GM18505 (cell line): ENCODE data around the gene TEKT3.

Source experiments
- ATAC-seq: cut with Tn5 transposase; IDR thresholded peaks from one replicate; pipeline ENCODE4 v1.9.1; 2021; ENCODE audit not compliant: unreplicated experiment
- POLR2A ChIP-seq: IDR thresholded peaks from 4 replicates; pipeline ENCODE4 v1.6.1; 2011; ENCODE audit warnings: borderline replicate concordance; ENCODE audit not compliant: insufficient read depth, insufficient read length; ENCODE audit errors: extremely low read depth

TEKT3 gene

DNA sequence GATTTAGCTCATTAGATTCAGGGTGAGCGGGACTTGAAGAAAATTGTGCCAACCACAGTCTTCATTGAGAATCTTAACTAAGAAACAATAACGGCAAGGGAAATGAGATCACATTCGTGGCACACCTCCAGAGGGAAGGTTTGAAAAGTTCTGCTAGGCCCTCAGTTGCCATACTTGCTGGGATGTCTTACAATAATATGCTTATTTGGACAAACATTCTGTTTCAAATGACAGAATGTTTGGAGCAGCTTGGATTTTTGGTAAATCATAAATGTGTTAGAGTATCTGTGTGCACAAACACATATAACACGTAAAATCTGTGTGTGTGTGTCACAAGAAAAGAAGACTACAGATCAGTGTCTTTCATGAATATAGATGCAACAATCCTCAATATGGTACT lies 24.6 kb upstream of the TEKT3 start:
- TF ChIP-seq POLR2A, result no peak
- no peak for ATAC-seq

DNA sequence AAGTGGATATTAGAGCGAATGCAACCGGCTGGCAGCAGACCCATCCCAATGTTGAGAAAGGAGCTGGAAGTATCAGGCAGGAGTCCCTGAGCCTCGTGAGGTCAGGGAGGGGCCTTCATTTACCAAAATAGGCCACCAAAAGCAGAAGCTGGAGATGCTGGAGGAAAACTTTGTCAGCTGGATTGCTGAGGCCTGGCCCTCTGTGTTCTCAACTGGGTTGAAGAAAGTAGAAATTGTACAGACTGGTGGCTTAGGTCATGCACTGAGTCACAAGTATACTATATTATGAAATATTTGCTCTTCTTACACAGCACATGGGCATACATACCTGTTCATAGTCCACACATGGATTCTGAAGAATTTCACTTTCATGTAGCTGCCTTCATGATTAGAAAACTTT lies 23.2 kb upstream of the TEKT3 start:
- TF ChIP-seq POLR2A, result no peak
- no peak for ATAC-seq

DNA sequence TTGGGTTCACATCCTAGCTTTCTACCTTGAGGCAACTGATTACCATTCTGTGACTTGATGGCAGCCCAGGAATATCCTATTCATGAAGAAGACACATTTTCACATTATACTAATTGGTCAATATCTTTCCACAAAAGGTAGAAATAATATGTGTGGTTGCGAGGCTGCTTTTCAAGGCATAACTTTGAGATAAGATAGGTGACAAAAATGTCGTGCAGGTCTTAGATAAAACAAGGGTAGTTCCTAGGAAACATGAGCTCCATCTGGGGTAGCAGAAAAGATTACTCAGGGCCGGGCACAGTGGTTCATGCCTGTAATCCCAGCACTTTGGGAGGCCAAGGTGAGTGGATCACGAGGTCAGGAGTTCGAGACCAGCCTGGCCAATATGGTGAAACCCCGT lies 22.3 kb upstream of the TEKT3 start:
- no peak for TF ChIP-seq POLR2A
- no peak for ATAC-seq

DNA sequence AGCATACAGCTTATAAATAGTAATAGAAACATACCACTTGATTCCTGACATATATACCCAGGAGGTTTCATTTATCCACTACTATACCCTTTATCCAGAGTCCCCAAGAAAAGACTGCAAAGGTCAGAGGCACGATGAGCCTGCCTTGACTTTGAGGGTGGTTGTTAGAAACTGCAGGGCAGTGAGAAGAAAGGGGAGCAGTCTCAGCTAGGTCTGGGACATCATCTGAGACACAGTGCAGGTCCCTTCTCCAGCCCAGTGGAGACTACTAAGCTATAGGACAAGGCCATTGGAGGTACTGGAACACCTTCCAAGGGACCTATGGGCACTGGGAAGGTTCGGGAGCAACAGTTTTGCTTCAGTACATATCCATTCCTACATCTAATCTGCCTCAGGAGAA lies 20.2 kb upstream of the TEKT3 start:
- no peak for ATAC-seq

DNA sequence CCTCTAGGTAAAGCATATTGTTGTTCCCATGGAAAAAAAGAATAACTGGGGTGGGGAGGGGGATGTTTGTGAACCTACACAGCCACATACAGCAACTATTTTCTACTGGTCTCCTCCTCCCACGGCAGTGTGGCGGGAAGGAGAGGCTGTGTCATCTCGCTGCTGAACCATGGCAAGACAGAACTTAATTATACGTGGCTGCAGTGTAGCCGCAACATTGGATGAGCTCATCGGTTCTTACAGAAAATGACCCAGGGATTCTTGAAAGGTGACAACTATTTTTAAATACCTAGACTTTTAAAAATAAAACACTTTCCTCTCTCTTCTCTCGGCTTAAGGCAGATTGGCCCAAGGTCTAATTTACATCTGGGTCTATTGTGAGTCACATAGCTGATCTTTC lies 19.8 kb upstream of the TEKT3 start:
- TF ChIP-seq POLR2A, result no peak
- no peak for ATAC-seq

More for the DNA sequence above, 20.2 kb upstream of the TEKT3 start:
- TF ChIP-seq POLR2A, result no peak

DNA sequence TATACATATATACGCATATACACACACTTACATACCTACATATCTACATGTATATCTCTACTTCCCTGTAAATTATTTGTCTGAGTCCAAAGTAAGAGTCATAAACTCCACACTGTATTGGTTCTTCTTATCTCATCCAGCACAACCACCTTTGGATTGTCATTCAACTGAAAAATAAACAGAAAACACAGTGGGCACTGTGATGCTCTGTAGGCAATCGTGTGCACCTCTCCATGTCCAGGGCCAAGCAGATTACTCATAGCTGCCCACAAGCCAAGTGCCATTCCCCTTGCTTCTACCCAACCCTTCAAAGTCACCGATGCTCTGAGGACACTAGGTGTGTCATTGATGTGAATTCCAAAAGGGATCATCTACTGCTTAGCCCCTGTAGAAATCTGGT lies 12.9 kb upstream of the TEKT3 start:
- ATAC-seq, result no peak

DNA sequence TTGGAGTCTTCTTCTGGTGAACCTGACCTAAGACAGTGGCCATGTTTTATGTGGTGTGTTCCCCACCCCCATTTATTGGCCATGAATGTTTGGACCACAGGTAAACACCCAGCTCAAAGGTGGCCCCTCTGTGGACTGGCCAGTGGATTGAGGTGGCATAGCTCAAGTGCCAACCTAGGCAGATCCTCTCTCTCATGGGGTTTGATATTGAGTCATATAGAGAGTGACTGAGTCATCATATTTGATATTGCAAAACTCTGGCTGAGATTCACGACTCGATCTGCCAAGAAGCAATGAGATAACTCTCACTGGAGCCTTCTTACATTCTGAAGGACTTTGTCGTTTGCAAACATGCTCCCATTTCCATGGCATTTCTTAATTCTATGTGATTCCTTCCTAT lies 10.5 kb upstream of the TEKT3 start:
- ATAC-seq, result no peak
- TF ChIP-seq POLR2A, result no peak

More for the DNA sequence above, 12.9 kb upstream of the TEKT3 start:
- TF ChIP-seq POLR2A, result no peak

DNA sequence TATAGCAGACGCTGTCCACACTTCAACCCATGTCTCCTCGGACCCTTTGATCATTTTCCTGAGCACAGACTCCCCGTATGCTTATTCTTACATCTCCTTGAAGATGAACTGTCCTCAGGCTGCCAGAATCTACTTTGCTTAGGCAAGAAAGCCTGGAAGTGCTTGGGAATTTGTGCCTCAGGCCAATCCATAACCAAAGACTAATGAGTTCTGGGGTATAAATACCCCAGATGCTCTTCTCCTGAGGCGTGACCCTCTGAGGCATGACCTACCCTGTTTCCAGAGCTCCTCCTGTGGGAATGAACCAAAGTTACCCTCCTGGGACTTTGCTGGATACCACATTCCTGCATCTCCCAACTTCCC lies 10.1 kb upstream of the TEKT3 start:
- no peak for TF ChIP-seq POLR2A
- no peak for ATAC-seq

DNA sequence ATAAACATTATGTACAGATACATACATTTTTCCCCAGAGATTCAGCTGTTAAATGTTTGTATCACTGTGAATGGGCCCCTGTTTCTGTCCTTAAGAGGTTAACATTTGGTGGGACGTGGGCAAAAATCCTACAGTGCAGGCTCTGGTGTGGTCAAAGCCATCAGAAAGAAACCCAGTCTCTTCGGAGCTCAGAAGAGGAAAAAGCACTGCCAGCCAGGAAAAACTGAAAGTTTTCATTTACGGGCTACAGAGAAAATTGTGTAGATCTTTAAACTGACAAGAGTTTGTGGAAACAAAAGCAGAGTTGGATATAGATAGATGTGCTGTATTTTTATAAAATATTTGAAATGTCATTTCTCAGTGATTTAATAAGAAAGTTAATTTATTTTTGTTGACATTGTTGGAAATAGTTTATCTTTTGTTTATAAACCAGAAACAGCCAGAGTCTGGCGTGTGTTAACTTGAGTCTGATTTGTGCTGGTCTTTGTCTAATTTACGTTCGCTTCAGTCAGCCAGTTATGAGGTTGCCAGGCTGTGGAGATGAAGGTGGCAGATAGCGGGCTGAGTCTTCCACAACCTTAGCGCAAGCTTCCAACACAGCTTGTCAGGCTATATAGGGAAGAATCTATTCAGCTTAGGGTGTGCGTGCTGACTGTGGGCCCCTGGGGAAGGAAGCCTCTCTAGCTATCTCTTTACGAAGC lies 9.5 kb upstream of the TEKT3 start:
- ATAC-seq, result no peak
- TF ChIP-seq POLR2A, result no peak

DNA sequence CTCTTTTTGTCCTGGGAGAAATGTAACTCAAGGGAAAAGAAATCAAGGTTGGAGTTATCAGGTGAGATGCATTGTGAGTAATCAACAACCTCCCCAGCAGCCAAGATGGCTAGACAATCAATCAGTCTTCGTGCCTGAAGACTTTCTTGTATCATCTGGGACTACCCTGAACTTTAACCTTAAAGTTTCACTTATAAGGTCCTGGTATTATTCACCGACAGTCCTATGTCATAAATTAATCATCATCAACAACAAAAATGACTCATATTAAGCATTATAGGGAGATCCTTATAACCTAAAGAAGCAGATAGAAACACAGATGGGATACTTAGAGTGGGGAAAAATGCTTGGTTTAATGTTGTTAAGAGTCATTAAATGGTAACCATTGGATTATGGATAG lies 7.7 kb upstream of the TEKT3 start:
- no peak for ATAC-seq
- TF ChIP-seq POLR2A, result no peak

DNA sequence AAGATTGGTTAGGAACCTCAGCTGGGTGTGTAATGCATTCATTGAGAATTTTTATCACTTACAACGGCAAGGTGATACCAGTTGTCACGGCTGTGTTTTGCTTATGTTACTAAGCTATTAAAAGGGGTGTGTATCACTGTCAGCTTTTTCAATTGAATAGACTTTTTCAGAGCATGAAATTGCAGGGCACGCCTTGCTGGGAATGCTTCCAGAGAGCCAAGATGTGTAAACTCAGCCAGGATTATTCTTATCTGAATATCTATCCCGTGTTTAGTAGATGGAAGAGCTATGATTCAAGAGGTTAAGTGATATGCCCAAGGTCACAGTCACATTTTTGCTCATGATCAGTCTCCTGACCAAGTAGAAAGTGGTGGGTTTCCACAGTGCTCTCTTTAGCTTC lies 6.6 kb upstream of the TEKT3 start:
- TF ChIP-seq POLR2A, result no peak
- ATAC-seq, result no peak

DNA sequence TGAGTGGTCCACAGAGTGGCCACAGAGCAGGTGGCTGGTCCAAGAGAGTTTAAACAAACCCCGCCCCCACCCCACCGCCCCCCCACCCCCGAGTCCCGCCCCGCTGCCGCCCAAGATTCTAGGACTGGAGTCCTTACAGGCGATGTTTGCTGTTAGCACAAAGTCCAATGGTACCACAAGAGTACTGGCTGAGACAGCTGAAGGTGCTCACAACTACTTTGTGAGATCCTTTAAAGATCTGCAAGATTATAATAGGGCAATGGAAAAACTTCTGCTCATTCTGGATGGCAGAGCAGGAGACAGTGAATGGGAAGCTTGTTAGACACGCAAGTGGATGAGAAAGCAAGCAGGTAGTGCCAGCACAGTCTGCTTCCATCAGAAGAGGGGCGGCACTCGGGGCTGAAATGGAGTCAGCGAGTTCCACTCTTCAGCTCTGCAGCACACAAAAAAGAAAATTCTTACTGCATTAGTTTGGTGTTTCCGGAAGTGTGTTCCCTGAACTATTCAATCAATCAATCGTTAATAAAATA lies 4.7 kb upstream of the TEKT3 start:
- ATAC-seq, result no peak

DNA sequence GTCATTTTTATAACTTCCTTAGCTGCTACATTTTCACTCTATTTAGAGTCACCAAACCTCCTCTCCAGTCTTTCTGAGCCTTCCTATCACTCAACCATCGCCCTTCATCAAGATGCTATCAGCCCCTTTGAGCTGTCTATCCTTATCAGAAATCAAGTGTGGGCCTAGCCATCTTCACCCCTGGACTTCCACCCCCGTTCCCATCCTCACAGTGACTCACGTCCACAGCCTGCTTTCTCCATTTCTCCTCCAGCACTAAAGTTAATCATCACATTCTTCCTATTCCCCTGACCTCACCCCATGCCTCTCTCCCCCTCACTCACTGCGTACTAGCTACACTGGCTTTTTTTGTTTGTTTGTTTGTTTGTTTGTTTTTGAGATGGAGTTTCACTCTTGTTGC lies 2.4 kb upstream of the TEKT3 start:
- no peak for ATAC-seq
- no peak for TF ChIP-seq POLR2A

More for the DNA sequence above, 4.7 kb upstream of the TEKT3 start:
- TF ChIP-seq POLR2A, result no peak

DNA sequence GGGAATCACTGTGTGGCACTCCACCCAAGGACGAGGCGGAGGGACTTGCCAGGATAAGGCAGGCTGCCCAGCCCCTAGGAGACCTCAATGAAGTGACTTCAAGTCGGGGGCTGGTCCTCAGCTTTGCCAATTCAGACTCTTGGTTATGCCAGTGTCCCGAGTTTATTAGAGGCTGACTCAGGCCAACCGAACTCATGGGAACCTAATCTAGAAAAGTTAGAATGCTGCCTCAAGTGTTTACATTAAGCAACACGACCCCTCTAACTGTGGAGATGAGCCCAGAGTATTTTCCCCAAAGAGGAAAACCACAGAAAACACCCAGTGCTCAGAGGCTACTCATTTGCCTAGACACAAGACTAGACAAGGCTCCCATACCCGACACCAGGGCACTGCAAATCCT lies 1.1 kb upstream of the TEKT3 start:
- no peak for TF ChIP-seq POLR2A
- ATAC-seq, result no peak

DNA sequence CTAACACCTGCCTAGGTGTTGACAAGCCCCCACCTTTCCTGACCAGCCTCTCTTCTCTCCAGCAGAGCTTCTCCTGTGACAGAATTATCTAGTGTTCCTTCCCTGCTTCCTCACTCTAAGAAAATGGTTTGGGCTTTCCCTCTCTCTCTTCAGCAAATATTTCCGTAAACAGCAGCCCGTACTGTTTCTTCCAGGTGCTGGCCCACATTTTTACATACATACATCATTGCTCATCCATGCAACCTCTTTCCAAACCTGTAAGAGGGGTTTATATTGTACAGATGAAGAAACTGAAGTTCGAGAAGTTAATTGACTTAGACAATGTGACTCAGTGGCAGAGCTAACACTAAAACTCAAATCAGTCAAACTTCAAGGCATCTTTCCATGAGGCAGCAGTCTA lies 569 bp upstream of the TEKT3 start:
- no peak for TF ChIP-seq POLR2A
- ATAC-seq, result no peak
